Pulmonary artery endothelial cell (primary cell): Measurements from ENCODE around the gene FAM241A. TPM values are rescaled to one million over a fixed set of nuclear protein-coding genes. Genes with fewer than 3 reads are reported as not detected.
"Not testable (repeated sequence)": the region's sequence is repeated elsewhere in the genome, so short reads cannot be mapped to it uniquely, and the experiment has no call there.

Experiments
- DNase-seq: peaks from one replicate; pipeline ENCODE4 v3.0.0-alpha.2; 2011; ENCODE audit warnings: low read depth, low spot score
- total RNA-seq: library from RNA; depleted of rRNA; stranded (reverse); fragments of >200 nt; gene quantifications from 2 replicates; pipeline ENCODE4 v1.2.3, GENCODE V29; 2014

Gene FAM241A
- total RNA-seq, 1 donor from 2014 or later = 11.3 TPM

DNA sequence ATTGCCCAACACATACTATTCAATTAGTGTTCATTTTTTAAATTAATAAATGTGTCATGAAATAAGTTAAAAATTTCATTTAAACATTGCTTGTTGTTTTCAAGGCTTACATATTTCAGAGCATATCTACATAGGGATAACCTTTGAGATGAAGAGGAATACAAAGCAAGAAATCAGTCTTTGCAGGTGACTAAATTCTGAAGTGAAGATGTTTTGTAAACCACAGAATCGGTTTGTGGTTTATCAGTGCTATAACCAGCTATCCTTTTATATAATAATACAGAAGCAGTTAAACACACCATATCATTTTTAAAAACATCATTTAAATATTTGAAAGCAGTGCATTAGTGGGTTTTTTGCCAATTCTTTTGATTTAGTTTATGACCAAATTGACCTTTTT, 26.9 kb downstream of the FAM241A start:
- DNase-seq = no peak

GRCh38 chr4:112173593-112174558, 28.6 kb downstream of the FAM241A start:
- DNase-seq = no peak

DNA sequence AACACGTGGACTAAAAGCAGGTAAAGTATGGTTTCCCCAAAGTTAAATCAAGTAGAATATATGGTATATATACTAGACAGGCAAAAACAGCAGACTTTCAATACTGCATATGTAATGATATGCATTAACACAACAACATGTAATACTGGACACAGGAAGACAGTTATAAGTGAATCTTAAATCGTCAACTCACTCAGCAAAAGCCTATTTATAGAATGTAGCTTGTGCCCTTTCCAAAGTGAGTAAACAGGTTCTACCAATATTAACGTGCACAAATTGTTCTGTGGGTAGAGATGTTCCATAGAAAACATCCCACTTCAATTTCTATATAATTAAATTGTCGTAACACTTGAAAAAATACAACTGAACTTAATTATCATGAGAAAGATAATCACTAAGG, 30.6 kb downstream of the FAM241A start:
- no peak for DNase-seq

- DNase-seq = no peak
Measured at GRCh38 chr4:112176596-112176995, 31.3 kb downstream of the FAM241A start.

DNA sequence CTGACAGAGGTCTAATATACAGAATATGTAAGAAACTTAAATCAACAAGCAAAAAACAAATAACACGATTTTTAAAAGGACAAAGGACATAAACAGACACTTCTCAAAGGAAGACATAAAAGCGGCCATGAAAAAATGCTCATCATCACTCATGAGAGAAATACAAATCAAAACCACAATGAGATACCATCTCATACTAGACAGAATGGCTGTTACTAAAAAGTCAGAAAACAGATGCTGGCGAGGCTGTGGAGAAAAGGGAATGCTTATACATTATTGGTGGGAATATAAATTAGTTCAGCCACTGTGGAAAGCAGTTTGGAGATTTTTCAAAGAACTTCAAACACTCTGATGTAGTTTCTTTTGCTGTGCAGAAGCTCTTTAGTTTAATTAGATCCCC, 33.5 kb downstream of the FAM241A start:
- DNase-seq = not testable (repeated sequence)

DNA sequence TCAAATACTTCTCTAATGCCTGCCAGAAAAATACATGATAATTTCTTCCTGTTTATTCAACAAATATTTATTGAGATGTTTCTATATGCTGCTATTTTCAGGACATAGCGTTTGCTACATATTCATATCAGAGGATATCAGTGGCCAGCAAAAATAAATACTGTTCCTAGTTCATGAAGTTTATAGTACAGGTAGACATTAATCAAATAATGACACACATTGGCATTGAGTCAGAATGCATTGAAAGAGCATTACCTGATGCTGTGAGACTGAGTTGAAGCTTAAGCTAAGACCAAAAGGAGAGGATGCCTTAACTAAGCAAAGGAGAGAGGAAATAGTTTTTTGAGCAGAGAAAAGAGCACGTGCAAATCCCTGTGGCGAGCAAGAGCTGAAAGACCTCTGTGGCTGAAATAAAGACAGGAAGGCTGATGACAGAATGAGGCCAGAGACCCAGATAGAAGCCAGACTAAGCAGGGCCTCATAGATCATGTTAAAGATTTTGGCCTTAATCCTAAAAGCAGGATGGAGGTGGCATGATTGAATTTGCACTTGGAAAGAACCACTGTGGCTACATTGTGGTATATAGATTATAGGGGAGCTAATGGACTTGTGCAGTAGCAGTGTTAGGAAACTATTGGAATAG, 36.2 kb downstream of the FAM241A start:
- no peak for DNase-seq

- no peak for DNase-seq
Measured at GRCh38 chr4:112182604-112183003, 37.4 kb downstream of the FAM241A start.

DNA sequence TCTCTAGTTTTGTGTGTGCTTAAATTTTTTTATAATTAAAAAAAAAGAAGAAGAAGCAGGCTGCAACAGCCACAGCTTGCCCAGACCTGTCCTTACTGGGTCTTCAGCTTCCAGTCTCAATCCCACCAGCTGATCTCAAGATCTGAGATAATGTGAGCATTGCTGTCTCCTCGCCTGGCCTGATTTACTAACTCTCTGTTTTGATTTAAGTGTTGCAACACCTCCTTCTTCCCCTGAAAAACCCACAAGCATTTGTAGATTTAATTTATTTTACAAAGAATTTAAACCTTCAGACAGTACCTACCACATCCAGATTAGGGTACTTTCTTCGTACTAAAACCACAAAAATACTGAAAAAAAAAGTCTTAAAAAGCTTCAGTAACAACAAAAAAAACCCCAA, 38.0 kb downstream of the FAM241A start:
- no peak for DNase-seq

DNA sequence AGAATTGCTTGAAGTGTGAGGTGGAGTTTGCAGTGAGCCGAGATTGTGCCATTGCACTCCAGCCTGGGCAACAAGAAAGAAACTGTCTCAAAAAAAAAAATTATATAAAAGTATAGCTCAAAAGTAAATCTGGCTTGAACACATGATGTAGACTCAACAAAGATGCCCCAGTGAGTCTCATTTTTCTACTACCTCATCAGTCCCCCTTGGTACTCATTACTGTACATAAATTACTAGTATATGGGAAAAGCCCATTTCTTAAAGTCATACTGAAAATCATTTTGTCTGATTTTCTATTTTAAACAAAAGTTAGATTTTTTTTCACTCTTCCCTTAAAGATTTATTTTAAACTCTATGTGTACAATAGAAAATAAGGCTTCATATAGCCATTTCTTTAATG, 39.2 kb downstream of the FAM241A start:
- no peak for DNase-seq

- no peak for DNase-seq
Measured at GRCh38 chr4:112185334-112185733, 40.1 kb downstream of the FAM241A start.

DNA sequence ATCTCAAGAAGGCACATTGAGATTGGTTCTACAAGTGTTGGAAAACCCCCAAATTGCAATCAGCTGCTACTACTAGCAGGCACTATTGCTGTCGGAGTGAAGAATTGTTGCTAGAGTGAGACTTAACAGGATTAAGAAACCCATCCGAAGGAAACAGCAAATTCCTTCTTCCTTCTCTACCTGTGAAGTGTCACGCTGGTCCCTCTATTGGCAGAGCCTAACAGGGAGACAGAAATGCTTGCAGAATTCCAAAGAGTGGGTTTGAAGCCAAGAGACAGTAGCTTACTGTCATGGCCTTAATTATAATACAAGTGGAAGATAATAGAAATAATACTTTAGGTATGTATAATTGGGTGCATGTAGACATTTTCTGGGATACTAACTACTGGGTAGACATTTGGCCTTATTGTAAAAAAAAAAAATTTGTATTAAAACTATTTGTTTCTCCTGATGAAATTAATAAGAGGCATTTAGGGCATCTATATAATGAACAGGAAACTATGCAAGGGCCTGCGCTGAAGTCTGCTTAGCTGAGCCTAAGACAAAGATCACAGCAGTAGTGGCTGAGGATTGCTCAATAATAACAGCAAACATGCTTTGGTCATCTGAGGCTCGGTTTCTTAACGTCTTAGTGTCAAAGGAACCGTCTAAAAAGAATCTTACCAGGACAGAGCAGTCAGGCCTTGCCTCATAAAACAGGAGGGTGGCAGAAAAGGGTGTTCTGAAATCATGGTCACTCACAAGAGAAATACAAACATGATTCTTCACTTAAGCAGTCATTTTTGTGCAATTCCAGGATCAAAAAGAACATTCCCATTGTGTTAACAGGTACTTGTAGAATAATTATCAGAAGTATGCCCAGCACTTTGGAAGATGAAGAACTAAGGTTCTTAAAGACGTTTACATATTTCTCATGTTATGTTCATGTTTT, 40.8 kb downstream of the FAM241A start:
- no peak for DNase-seq

DNA sequence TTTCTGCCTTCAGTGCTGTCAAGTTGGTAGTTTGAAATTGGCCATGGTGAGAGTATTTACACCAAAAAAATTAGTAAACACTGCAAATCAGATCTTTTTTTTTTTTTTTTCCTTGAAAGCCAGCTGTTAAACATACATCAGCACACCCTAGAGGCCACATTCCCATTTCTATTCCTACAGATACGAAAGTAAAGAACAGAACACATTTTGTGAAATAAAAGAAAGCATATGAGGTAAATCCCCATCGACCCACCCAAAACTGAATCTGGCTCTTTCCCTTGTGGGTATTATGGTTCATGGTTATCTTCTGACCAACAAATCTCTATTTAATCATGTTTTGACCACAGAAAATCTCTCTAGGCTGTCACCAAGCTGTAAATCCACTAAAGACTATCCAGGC, 44.5 kb downstream of the FAM241A start:
- no peak for DNase-seq

- DNase-seq = no peak
Measured at GRCh38 chr4:112190684-112191083, 45.4 kb downstream of the FAM241A start.

GRCh38 chr4:112196461-112196860, 51.2 kb downstream of the FAM241A start:
- DNase-seq = no peak

- no peak for DNase-seq
Measured at GRCh38 chr4:112199041-112199440, 53.8 kb downstream of the FAM241A start.

- DNase-seq = no peak
Measured at GRCh38 chr4:112201915-112202505, 56.8 kb downstream of the FAM241A start.

- DNase-seq = no peak
Measured at GRCh38 chr4:112203593-112203992, 58.3 kb downstream of the FAM241A start.

DNA sequence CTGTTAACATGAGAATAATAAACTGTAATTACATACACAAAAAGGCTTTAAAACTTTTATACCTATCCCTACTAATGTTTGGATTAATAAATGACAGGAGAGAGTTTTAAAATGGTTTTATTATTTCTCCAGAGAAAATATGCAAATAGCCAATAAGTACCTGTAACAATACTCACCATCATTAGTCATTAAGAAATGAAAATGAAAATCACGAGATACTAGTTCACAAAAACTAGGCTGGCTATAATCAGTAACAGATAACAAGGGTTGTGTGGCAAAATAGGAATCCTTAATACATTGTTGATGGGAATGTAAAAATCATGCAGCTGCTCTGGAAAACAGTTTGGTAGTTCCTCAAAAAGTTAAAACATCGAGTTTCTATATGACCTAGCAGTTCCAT, 61.2 kb downstream of the FAM241A start:
- no peak for DNase-seq

- not testable (repeated sequence) for DNase-seq
Measured at GRCh38 chr4:112208137-112209095, 63.2 kb downstream of the FAM241A start.

- no peak for DNase-seq
Measured at GRCh38 chr4:112210777-112211176, 65.5 kb downstream of the FAM241A start.
